ENCODE data around the gene NPHP3.
"Not testable (repeated sequence)": the region's sequence is repeated elsewhere in the genome, so short reads cannot be mapped to it uniquely, and the experiment has no call there.

Gene NPHP3, protein sequence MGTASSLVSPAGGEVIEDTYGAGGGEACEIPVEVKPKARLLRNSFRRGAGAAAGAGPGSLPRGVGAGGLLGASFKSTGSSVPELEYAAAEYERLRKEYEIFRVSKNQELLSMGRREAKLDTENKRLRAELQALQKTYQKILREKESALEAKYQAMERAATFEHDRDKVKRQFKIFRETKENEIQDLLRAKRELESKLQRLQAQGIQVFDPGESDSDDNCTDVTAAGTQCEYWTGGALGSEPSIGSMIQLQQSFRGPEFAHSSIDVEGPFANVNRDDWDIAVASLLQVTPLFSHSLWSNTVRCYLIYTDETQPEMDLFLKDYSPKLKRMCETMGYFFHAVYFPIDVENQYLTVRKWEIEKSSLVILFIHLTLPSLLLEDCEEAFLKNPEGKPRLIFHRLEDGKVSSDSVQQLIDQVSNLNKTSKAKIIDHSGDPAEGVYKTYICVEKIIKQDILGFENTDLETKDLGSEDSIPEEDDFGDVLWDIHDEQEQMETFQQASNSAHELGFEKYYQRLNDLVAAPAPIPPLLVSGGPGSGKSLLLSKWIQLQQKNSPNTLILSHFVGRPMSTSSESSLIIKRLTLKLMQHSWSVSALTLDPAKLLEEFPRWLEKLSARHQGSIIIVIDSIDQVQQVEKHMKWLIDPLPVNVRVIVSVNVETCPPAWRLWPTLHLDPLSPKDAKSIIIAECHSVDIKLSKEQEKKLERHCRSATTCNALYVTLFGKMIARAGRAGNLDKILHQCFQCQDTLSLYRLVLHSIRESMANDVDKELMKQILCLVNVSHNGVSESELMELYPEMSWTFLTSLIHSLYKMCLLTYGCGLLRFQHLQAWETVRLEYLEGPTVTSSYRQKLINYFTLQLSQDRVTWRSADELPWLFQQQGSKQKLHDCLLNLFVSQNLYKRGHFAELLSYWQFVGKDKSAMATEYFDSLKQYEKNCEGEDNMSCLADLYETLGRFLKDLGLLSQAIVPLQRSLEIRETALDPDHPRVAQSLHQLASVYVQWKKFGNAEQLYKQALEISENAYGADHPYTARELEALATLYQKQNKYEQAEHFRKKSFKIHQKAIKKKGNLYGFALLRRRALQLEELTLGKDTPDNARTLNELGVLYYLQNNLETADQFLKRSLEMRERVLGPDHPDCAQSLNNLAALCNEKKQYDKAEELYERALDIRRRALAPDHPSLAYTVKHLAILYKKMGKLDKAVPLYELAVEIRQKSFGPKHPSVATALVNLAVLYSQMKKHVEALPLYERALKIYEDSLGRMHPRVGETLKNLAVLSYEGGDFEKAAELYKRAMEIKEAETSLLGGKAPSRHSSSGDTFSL (N-terminal part only)

DNA sequence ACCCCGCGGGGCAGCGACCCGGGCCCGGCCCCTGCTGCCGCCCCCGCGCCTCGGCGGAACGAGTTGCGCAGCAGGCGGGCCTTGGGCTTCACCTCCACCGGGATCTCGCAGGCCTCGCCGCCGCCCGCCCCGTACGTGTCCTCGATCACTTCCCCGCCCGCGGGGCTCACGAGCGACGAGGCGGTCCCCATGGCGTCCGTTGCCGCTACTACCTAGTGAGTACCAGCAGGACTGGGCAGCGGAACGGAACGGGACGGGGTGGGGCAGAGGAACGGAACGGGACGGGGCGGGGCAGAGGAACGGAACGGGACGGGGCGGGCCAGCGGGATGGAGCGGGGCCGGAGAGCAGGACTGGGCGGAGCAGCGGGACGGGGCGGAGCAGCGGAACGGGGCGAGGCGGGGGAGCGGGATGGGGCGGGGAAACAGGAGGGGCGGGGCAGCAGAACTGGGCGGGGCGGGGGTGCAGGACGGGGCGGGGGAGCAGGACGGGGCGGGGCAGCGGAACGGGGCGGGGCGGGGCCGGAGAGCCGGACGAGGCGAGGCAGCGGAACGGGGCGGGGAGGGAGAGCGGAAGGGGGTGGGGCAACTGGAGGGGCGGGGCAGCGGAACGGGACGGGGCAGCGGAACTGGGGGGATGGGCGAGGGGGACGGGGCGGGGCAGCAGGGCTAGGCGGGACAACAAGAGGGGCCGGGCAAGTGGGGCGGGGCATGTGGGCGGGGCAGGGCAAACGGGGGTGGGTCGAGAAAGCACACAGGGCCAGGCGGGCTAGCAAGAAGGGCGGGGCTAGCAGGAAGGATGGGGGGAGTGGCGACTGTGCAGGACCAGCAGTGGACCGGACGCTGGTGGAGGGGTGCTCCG is at the start of gene NPHP3:
NPHP3 (minus strand) TSS at position 245 of the 859 bp plus-strand sequence; CDS start at position 191, 54 bp downstream.
- peak; percentile 99 for DNase-seq (ENCODE audit: low read depth)

DNA sequence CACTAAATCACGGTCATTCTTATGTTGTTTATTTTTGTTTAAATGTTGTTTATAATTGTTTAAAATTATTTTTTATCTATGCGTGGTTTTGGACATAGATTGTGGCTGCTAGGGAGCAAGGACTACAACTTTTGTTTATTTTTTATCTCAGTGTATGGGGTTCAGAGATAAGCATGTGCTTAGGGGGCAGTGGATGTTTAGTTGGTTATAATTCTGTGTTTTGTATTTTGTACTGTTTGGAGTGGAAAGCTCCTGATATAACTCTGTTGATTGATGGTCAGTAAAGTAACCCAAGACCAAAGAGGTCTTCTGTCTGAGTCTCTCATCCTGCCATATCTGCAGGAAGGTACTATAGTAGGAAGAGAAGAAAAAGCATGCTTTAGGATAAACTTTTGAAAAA is 36.5 kb upstream of the NPHP3 start:
- DNase-seq (ENCODE audit: low read depth) = no peak

DNA sequence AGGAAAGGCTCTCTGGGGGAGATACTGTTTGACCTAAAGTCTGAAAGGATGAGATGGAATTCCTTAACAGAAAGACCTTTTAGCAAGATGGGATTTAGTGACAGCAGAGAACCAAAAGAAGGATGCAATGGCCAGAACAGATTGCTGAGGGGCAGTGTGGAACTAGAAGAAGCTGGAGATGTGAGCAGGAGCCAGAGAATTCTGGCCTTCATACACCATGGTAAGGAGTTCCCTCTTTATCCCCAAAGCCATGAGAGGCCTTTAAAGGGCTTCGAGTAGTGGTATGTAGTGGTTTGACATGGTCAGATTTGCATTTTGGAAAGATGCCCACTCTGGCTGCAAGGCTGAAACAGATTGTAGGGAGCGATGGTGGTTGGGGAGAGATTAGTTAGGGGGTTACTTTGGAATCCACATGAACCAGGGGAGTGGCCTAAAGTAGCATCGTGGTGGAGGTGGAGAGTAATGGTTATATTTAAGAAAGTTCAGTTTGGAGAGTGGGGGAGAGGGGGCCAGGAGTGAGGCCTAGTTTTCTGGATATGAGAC is 34.0 kb upstream of the NPHP3 start:
- DNase-seq (ENCODE audit: low read depth) = no peak

DNA sequence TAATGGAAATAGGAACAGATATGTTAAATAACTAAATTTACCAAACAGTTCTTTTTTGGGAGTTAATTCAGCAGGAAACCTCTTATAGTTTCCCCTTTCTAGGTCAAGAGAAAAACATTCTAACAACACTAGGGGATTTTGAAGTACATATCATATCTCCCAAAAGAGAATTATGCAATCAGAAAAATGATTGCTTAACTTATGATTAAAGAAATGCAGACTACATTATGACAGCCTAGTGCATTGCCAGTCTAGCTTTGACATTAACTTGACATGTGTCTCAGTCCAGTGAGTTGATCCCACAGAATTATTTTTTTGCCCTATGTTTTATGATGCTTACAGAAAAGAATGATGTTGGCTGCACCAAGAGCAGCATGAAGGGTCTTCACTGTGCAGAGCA is 31.7 kb upstream of the NPHP3 start:
- DNase-seq (ENCODE audit: low read depth) = no peak

DNA sequence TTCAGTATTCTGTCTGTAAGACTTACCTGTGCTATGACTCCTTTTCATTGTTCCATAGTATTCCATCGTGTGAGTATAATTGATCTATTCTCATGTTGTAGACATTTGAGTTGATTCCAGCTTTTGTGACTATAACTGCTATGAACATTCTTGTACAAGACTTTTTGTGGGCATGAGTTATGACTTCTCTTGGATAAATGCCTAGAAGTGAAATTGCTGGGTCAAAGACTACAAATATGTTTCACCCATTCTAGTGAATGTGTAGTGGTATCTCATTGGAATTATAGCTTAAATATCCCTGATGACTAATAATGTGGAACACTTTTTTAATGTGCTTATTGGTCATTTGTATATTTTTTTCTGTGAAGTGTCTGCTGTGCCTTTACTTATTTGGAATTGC is 27.6 kb upstream of the NPHP3 start:
- DNase-seq (ENCODE audit: low read depth) = no peak

DNA sequence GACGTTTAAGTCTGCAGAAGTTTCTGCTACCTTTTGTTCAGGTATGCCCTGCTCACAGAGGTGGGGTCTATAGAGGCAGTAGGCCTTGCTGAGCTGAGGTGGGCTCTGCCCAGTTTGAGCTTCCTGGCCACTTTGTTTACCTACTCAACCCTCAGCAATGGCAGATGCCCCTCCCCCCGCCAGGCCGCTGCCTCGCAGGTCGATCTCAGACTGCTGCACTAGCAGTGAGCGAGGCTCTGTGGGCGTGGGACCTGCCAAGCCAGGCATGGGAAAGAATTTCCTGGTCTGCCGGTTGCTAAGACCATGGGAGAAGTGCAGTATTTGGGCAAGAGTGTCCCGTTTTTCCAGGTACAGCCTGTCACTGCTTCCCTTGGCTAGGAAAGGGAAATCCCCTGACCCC is 24.5 kb upstream of the NPHP3 start:
- DNase-seq (ENCODE audit: low read depth) = not testable (repeated sequence)

DNA sequence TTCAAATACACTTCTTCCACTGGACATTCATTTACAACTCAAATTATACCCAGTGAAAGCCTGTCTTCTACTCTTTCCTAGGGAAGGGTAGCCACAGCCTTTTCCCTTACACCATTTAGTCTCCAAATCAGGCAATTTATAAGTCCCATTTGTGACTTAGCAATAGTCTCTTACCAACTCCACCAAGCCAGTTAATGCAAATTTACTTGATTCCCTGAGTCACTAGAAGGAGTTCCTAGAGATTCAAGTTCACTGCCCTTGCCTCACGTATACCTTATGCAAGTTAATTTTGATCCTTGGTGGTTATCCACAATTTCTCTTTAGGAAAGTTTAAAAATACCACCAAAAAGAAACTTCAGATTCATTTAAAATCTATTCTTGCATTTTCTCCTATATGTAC is 16.1 kb upstream of the NPHP3 start:
- no peak for DNase-seq (ENCODE audit: low read depth)

DNA sequence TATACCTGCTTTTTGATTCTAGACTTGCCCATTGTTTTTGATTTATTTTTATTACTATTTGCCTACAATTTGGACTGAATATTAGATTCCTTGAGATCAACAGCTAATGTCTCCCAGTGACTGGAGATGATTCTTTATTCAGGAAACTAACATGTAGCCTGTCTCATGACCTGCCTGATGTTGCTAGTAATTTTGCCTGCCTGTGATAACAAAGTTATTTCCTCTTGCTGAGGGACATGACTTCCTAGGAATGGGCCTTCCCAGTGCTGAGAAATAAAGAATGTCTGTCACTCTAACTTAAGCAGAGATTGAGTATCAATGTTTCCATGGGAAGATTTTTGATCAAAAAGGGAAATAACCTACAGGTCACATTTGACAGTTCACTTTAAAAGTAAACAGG is 13.4 kb upstream of the NPHP3 start:
- no peak for DNase-seq (ENCODE audit: low read depth)

DNA sequence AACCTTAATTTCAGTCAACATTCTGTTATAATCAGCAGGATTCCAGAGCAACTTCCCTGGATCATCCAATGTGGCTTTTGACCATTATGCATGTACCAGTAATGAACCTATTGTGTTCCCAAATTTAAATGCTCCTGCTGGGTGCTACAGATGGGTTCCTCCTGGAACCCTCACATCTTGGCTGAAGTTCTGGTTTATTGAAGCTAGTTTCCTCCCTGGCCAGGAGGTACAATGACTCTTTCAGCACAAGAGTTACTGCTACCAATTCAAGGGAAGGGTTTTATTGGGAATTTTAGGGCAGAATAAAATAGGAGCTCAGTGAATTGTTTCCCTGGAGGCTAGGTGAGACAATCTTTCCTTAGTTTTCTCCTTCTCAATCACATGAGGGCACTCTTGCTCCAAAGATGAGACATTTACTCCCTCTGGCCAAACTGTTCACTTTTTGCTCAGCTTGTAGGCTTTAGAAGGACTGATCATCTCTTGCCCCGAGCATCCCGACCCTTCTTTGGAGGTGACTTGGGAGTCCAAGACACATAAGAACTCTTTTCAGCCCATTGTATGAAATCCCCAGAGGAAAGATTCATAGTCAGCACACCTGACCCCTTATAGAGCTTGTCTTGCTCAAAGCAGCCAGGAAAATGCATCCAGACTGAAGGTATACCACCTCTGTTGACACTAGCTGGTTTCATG is 8.8 kb upstream of the NPHP3 start:
- DNase-seq (ENCODE audit: low read depth) = no peak

DNA sequence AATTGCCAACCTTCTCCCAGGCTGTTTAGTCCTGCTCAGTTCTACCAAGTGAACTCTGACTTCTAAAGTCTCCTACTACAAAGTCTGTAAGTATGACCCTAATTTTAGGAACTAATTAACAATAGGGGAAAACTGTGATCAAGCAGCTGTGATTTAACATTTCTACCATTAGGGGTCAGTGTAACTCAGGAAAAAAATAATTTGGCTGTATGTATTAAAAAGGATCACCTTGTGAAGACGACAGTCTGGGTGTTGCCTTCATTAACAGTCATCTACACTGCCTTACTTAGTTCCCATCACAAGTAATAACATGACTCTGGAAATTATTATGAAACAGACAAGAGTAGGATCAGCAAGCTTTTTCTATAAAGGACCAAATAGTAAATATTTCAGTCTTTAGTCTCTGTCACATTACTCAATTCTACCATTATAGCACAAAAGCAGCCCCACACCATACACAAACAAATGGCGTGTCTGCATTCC is 4.2 kb upstream of the NPHP3 start:
- DNase-seq (ENCODE audit: low read depth) = no peak

DNA sequence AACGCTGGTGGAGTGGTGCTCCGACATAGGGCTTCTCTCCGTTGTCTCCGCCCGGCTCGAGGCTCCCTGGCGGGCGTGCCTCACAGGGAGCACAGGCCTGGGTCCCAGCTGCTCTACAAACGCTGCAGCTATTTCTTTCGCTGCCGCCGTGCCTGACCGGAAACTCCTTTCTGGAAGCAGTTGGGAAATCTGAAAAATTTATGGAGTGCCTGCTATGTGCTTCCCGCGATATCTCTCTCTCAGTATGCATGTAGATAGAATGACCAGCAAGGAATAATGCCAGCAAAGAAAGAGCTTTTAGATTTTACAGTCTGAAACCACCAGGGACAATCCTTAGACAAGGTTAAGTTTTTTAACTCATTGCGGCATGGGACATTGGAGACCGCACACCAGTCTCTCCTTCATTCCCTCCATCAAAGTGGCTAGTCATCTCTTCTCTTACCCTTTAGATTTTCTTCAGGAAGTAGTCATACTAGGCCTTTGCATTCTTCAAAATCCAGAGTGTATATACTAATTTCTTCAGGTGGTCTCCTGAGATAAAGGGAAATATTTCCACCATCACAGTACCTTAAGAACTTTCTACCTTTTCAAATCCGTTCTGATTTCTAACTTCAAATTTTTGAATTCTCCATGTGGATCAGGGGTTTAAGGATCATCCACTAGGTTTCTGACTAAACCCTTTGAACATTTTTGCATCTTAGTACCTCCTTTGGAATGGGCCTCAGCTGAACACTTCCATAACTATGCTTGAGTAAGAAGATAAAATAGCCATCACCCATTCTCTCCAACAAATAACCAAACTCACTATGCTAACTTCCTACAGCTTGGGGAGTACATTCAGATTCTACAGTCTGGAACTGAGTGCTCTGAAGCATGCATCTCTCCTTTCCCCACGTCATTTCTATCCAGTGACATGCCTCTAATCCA is 1.1 kb upstream of the NPHP3 start:
- no peak for DNase-seq (ENCODE audit: low read depth)

DNA sequence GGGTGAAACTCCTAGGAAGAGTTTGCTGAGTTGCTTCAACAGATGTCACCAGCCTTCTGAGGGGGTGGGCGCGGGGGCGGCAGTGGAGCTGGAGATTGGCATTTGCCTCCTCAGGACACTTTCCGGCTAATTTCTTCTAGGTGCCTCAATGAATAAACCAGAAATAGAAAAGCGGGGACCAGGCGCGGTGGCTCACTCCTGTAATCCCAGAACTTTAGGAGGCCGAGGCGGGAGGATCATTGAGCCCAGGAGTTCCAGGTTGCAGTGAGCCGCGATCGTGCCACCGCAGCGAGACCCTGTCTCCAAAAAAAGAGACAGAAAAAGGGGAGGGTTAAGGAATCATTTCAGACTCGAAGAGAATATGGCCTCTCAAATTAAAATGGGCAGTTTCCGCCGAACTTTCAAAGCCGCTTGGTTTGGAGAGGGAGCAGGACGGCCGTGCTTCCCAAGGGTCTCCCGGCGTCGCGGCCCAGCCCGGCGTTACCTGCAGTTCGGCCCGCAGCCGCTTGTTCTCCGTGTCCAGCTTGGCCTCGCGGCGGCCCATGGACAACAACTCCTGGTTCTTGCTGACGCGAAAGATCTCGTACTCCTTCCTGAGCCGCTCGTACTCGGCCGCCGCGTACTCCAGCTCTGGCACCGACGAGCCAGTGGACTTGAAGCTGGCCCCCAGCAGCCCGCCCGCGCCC is 587 bp downstream of the NPHP3 start:
- DNase-seq (ENCODE audit: low read depth) = no peak

DNA sequence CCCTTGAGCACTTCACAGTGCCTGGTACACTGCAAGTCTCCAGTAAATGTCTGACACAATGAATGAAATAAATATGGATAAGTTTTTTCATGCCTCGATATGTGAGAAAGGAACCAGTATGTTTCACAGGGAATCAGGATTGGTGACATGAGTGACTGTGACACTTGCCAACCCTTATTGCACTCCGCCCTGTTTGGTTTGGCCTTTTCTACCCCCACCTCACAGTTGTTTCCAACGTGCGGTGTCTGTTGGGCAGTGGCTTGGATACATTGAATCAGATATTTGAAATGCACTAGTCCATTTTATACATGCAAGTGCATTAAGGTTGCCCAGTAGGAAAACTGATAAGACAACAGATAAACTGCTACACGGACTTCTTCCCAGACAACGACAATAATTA is 2.0 kb downstream of the NPHP3 start:
- DNase-seq (ENCODE audit: low read depth) = no peak

DNA sequence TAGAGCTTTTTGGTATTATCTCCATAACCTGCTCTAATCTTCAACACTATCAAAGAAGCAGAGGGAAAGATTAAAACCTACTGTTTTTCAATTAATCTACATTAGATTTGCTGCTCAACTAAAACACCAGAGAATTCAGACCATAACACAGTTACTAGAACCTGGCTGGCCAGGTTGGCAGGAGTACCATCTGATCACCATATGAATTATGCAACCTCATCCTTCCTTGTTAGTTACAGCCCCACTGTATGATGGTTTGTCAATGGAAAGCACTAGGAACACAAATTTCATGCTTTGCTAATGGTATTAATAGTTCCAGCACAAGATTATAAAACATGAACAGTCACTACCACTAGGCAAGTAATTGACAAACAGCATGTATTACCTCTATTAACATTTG is 5.8 kb downstream of the NPHP3 start:
- DNase-seq (ENCODE audit: low read depth) = no peak

DNA sequence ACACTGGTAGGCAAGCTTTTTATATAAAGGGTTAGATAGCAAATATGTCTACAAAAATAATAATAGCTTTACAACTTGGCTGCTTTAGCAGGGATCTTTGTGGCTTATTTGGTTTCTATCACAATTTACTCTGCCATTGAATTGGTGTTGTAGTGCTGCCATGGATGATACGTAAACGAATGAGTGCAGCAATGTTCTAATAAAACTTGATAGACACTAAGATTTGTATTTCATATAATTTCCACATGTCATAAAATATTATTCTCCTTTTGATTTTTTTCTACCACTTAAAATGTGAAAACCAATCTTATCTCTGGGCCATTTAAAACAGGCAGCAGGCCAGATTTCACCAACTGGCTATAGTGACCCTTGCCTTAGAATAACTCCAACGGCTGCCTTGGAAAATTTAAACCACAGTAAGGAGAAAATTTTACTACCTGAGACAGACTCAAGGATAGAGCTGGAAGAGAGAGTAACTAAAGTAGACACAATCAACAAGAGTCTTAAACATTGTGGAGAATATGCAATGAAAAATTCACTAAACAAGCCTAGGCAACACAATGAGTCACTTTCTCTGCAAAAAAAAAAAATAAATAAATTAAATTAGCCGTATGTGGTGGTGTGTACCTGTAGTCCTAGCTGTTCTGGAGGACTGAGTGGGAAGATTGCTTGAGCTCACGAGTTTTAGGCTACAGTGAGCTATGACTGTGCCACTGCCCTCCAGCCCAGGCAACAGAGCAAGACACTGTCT is 8.1 kb downstream of the NPHP3 start:
- no peak for DNase-seq (ENCODE audit: low read depth)

DNA sequence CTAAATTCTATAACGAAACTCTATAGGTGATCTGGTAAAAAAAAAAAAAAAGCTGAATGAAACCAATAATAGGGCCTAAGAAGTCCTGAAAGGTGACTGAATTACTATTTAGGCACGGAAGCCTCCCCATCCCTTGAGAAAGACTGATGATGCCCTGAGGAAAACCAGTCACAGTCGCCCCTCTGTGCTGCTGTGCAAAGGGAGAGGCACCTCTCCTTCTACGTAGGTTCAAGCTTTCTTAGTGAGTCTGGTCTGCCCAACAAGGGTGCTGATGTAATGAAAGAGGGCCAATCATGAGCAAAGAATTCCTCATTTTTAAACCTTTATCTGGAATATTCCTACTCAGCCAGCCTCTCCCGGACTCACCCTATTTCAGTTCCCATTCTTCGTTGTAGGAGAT is 11.9 kb downstream of the NPHP3 start:
- DNase-seq (ENCODE audit: low read depth) = no peak

DNA sequence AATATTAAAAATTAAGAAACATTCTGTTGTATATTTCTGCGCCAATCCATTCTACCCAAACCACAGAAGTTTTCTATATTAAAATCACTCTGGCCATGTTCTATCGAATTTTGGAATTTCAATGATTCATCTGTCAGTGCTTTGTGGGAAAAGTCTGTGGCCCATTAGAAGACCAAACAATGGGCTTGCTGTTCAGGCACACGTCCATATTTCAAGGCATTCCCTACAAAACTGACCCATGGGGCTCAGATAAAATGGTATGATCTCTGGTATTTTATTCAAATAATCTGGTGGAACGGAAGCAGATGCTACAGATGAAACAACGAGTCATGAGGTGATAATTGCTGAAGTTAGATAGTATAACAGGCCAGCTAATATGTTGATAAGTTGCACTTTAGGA is 12.4 kb downstream of the NPHP3 start:
- DNase-seq (ENCODE audit: low read depth) = no peak

DNA sequence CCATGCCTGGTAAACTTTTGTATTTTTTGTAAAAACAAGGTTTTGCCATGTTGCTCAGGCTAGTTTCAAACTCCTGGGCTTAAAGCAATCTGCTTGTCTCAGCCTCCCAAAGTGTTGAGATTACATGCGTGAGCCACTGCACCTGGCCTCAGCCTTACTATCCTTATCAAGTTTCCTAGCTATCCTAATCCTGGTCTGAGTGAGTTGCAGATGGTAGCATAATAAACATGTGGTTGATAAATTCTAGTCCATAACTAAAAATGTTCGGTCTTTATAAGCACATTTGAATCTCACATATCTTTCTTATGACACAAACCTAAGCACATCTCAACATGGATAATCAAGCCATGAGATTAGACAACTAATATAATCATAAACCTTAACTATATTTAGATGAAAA is 18.5 kb downstream of the NPHP3 start:
- DNase-seq (ENCODE audit: low read depth) = no peak

Measured in stimulated activated CD8-positive, alpha-beta memory T cell treated with anti-CD3 and anti-CD28 coated beads, Interleukin-15, amount 100 ng/mL, for 1 hour (primary cell).